HG03060 (cell line): ENCODE results near the gene GCNT2.
"Not testable (repeated sequence)": the region's sequence is repeated elsewhere in the genome, so short reads cannot be mapped to it uniquely, and the experiment has no call there.

Experiments used
- ATAC-seq: cut with Tn5 transposase; IDR thresholded peaks from one replicate; pipeline ENCODE4 v1.9.1; 2021; ENCODE audit warnings: low read depth, moderate number of reproducible peaks; ENCODE audit not compliant: unreplicated experiment

GCNT2 gene

DNA sequence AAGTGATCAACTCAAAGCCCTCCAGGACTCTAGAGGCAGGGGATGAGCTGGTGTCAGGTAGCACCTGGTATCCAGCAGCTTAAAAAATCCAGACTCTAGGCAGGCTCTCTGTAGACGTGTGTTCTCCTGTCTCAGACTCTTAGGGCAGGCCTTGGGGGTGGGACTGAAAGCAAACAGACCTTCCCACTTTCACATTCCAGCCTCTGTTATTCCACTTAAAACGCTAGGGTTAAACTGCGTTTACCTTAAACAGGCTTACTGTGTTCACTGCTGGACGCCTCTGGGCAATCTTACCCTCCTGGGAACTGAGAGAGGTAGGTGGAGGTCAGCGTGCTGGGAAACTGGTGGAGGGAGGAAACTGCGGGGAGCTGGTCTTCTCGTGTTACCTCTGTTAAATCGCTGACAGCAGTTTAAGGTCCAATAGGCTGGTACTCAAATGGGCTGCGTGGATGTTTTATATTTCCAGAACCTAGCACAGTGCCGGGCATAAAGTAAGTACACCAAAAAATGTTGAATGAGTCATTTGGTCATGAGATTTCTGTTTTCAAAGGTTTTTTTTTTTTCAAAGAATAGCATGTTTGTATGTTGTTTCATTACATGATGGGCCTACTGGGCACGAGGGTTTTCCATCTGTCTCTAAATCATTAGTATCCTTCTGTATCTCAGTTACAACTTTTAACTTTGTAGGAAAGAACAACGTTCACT lies at the start of gene GCNT2:
Gene GCNT2 (plus strand): TSS at position 248 of the 705 bp plus-strand sequence. CDS start 7,561 bp downstream, outside the sequence.
- no peak for ATAC-seq

GRCh38 chr6:10472634-10473033 lies 48.5 kb upstream of the GCNT2 start:
- no peak for ATAC-seq

- peak; percentile 65 for ATAC-seq
Observed at GRCh38 chr6:10478187-10479040, 42.7 kb upstream of the GCNT2 start.

DNA sequence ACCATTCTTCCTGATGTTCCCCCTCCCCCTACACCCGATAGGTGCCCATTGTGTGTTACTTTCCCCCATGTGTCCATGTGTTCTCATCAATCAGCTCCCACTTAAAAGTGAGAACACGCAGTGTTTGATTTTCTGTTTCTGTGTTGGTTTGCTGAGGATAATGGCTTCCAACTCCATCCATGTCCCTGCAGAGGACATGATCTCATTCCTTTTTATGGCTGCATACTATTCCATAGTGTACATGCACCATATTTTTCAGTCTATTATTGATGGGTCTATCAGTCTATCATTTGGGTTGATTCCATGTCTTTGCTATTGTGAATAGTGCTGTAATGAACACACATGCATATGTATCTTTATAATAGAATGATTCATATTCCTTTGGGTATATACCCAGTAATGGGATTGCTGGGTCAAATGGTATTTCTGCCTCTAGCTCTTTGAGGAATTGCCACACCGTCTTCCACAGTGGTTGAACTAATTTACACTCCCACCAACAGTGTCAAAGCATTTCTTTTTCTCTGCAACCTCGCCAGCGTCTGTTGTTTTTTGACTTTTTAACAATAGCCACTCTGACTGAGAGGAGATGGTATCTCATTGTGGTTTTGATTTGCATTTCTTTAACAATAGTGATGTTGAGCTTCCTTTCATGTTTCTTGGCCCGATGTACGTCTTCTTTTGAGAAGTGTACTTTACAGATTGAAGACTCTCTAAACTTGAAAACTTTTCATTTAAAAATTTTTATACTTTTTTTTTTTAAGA lies 41.0 kb upstream of the GCNT2 start:
- no peak for ATAC-seq

DNA sequence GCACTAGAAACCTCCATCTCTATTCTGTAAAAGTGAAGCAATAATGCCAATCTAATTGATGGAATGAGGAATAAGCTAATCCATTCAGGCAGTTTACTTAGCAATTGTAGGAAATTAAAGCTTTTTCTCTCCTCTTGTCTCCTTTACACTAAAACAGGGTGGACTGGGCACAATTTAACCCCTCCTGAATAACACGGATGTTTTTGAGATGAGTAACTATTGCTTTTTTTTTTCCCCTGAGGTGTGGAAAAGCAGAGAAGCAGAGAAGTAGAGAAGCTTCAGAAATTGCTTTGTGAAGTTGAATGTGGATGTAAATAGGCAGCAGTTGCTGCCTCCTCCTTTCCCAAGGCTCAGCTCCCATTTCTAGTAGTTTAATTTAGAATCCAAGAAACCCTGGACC lies 40.0 kb upstream of the GCNT2 start:
- no peak for ATAC-seq

- ATAC-seq = no peak
Observed at GRCh38 chr6:10482636-10483257, 38.4 kb upstream of the GCNT2 start.

- ATAC-seq = no peak
Observed at GRCh38 chr6:10484912-10485311, 36.2 kb upstream of the GCNT2 start.

DNA sequence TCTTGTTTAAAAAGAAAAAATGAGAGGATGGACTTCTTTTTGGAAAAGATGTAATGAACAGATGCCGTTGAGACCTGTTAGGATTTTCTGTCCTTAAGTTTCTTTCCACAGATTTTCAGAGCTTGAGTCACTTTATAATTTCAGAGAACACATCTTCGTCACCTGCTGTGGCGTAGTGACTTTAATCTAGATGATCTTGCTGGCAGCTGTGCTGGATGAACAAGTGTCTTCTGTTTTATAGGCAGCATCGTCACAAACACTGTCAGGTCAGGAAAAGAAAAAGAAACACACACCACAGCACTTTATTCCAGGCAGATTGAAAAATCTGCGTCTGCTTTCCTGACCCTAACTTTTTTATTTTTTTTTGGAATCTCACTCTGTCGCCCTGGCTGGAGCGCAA lies 35.7 kb upstream of the GCNT2 start:
- ATAC-seq = no peak

DNA sequence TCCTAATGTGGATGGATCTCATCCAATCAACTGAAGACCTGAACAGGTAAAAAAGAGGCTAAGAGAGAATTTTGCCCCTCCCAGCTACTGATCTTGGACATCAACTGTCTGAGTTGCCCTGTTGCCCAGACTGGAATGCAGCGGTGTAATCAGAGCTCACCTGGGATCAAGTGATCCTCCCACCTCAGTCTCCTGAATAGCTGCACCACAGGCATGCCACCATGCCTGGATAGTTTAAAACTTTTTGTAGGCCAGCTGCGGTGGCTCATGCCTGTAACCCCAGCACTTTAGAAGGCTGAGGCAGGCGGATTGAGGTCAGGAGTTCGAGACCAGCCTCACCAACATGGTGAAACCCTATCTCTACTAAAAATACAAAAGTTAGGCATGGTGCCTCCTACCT lies 34.9 kb upstream of the GCNT2 start:
- no peak for ATAC-seq

DNA sequence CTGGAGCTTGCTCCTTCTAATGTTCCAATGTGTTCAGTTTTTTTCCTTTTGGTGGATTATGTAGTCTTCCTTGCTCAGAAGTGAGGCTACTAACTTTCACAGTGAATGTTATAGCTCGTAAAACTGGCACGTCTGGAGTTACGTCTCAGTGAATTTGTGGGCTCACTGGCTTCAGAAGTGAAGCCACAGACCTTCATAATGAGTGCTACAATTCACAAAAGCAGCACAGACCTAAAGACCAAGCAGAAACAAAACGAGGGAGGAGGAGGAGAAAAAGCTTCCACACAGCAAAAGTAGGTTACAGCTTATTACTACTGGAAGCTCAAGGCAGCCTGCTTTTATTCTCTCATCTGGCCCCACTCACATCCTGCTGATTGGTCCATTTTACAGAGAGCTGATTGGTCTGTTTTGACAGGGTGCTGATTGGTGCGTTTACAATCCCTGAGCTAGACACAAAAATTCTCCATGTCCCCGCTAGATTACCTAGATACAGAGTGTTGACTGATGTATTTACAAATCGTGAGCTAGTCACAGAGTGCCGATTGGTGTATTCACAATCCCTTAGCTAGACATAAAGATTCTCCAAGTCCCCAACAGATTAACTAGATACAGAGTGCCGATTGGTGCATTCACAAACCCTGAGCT lies 34.1 kb upstream of the GCNT2 start:
- ATAC-seq = not testable (repeated sequence)

- ATAC-seq = no peak
Observed at GRCh38 chr6:10487668-10488327, 33.4 kb upstream of the GCNT2 start.

GRCh38 chr6:10491463-10491862 lies 29.7 kb upstream of the GCNT2 start:
- ATAC-seq = no peak

- ATAC-seq = not testable (repeated sequence)
Observed at GRCh38 chr6:10491905-10492304, 29.2 kb upstream of the GCNT2 start.

- no peak for ATAC-seq
Observed at GRCh38 chr6:10495029-10495428, 26.1 kb upstream of the GCNT2 start.

GRCh38 chr6:10505529-10505928 lies 15.6 kb upstream of the GCNT2 start:
- ATAC-seq = no peak

DNA sequence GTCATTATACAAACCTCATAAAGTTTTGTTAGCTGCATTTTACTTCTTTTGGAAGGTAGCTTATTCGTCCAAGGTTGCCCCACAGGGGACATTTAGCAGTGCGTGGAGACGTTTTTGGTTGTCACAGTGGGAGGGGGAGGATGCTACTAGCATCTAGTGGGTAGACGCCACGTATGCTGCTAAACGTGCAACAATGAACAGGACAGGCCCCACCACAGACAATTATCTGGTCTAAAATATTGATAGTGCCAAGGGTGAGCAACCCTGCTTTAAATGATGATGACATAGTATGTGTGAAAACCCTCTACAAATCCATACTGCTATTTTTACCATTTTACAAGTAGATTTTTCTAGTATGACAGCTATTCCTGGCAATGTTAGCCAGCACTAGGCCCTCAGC lies 13.9 kb upstream of the GCNT2 start:
- ATAC-seq = no peak

DNA sequence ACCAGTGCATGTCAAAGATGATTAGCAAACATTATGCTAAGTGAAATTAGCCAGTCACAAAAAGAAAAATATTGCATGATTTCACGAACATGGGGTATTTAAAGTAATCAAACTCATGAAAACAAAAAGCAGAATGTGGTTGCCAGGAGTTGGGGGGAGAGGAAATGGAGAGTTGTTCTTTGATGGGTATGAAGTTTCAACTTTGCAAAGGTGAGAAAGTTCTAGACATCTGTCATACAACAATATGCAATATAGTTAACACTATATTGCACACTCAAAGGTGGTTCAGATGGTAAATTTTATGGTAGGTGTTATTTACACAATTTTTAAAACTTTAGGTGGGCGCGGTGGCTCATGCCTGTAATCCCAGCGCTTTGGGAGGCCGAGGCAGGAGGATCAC lies 13.4 kb upstream of the GCNT2 start:
- no peak for ATAC-seq

DNA sequence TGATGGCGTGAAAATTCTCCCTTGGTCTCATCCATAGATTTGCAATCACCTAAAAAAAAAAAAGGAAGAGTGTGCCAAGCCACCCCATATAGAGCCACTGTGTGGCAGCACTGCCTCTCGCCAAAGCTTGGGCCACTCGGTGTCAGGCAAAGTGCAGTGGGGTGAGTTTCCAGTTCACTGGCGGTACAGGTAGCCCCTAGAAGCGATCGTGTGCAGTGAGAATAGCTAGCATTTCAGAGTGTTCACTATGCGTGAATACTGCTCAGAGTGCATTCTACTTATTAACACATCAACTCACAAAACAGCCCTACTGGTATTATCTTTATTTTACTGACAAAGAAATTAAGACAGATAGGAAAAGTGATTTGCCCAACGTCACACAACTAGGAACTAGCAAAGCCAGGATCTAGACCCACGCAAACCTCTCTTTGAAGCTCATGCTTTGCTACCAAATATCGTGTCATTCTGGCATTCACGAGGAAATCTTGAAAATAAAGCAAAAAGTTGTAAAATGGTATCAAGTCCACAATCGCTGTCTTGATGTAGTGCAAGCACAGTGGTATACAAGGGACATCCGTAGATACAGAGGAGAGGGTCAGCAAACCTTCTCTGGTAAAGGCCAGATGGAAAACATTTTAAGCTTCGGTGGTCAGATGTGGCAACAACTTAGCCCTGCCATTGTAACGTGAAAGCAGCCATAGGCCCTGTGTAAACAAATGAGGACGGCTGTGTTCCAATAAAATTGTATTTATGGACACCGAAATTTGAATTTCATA lies 10.4 kb upstream of the GCNT2 start:
- ATAC-seq = peak; percentile 92

- ATAC-seq = no peak
Observed at GRCh38 chr6:10511477-10511876, 9.7 kb upstream of the GCNT2 start.
